ENCODE data around the gene HOXB1.

Gene HOXB1

GRCh38 chr17:48571024-48571818 lies 40.4 kb upstream of the HOXB1 start:
- peak overlapping the region; percentile 77 for H3K4me3 ChIP-seq (ENCODE audit: low read depth, low read length)
- no peak for DNase-seq (ENCODE audit: low read depth, low spot score)
- in situ Hi-C loops (cut with HindIII; ENCODE audit: low sequenced_read_pairs): no loop called here
- no peak for TF ChIP-seq CTCF (IDR thresholded peaks at IDR 0.05; ENCODE audit: low read depth, low read length)

GRCh38 chr17:48570325-48571023 lies 39.7 kb upstream of the HOXB1 start:
- TF ChIP-seq CTCF (IDR thresholded peaks at IDR 0.05; ENCODE audit: low read depth, low read length): no peak
- in situ Hi-C loops (cut with HindIII; ENCODE audit: low sequenced_read_pairs): no loop called here
- DNase-seq (ENCODE audit: low read depth, low spot score): no peak
- peak overlapping the region; percentile 77 for H3K4me3 ChIP-seq (ENCODE audit: low read depth, low read length)

DNA sequence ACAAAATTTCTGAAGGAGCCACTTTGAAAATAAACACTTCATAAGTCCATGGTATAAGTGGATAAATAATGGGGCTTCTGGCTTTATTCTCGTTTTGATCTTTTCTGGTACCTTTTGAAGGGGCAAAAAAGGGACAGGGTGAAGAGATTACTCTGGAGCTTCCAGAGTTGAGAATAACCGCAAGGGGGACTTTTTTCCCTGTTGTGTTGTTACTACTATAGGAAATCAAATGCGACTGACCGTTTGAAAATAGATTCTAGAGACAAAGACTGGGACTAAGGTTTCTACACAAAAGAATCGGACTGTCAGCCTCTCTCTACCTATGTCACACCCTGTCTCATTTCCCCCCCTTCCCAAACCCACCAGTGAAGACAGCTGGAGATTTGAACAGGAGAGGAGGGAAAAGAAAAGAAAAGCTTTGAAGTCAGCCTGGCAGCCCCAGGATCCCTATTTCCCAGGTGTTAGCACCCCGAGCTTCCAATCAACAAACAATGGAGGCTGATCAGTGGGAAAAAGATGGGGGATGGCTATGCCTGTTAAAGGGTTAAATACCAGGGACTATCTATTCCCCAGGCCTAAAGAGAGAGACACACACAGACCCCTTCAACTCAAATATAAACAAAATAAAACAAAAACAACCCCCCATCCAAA lies 39.0 kb upstream of the HOXB1 start:
- no peak for DNase-seq (ENCODE audit: low read depth, low spot score)
- TF ChIP-seq CTCF (IDR thresholded peaks at IDR 0.05; ENCODE audit: low read depth, low read length): no peak
- H3K4me3 ChIP-seq (ENCODE audit: low read depth, low read length): peak overlapping the region; percentile 77
- in situ Hi-C loops (cut with HindIII; ENCODE audit: low sequenced_read_pairs): no loop called here

GRCh38 chr17:48569240-48569582 lies 38.4 kb upstream of the HOXB1 start:
- peak overlapping the region; percentile 77 for H3K4me3 ChIP-seq (ENCODE audit: low read depth, low read length)
- in situ Hi-C loops (cut with HindIII; ENCODE audit: low sequenced_read_pairs): no loop called here
- TF ChIP-seq CTCF (IDR thresholded peaks at IDR 0.05; ENCODE audit: low read depth, low read length): no peak
- DNase-seq (ENCODE audit: low read depth, low spot score): no peak

GRCh38 chr17:48568499-48569239 lies 37.9 kb upstream of the HOXB1 start:
- no peak for DNase-seq (ENCODE audit: low read depth, low spot score)
- peak overlapping the region; percentile 77 for H3K4me3 ChIP-seq (ENCODE audit: low read depth, low read length)
- no peak for TF ChIP-seq CTCF (IDR thresholded peaks at IDR 0.05; ENCODE audit: low read depth, low read length)
- in situ Hi-C loops (cut with HindIII; ENCODE audit: low sequenced_read_pairs): no loop called here

GRCh38 chr17:48567646-48568354 lies 37.0 kb upstream of the HOXB1 start:
- in situ Hi-C loops (cut with HindIII; ENCODE audit: low sequenced_read_pairs): no loop called here

More at GRCh38 chr17:48567646-48568354, 37.0 kb upstream of the HOXB1 start:
- peak overlapping the region; percentile 2 for H3K4me3 ChIP-seq (ENCODE audit: low read depth, low read length)
- TF ChIP-seq CTCF (IDR thresholded peaks at IDR 0.05; ENCODE audit: low read depth, low read length): no peak
- DNase-seq (ENCODE audit: low read depth, low spot score): no peak

All from astrocyte of the spinal cord (primary cell).